Prostate gland (tissue), 2 donors: Measurements from ENCODE around the gene LIN9. TPM values are rescaled to one million over a fixed set of nuclear protein-coding genes. Genes with fewer than 3 reads are reported as not detected.

Experiments
- DNase-seq: peaks from one replicate; pipeline ENCODE4 v3.0.0-alpha.2; 2019; ENCODE audit warnings: low spot score
- H3K27ac ChIP-seq, 2 donors: fragments of 200-600 bp; sonication (generic); 2 replicates each; pipeline ENCODE4 v1.5.1; 2017 to 2019
- H3K27me3 ChIP-seq: fragments of 200-600 bp; sonication (generic); replicated peaks from 2 replicates; pipeline ENCODE4 v1.5.1; 2019; ENCODE audit not compliant: insufficient read depth
- H3K36me3 ChIP-seq, 2 donors: fragments of 200-600 bp; sonication (generic); 1 replicate in 1 of 2; 2 replicates in 1 of 2; pipeline versions ENCODE4 v1.5.1 to v1.8.1; 2017 to 2019
- H3K4me1 ChIP-seq: fragments of 200-600 bp; sonication (generic); replicated peaks from 2 replicates; pipeline ENCODE4 v1.5.1; 2019
- H3K4me3 ChIP-seq, 2 donors: fragments of 200-600 bp; sonication (generic); 2 replicates each; pipeline ENCODE4 v1.5.1; 2017 to 2019
- H3K9me3 ChIP-seq: fragments of 200-600 bp; sonication (generic); 2 replicates; pipeline ENCODE4 v1.5.1; 2017
- POLR2A ChIP-seq: fragments of 450-650 bp; IDR thresholded peaks from one replicate; pipeline ENCODE4 v1.6.1; 2016; ENCODE audit warnings: antibody characterized with exemption, mild to moderate bottlenecking
- POLR2AphosphoS5 ChIP-seq: sonication (generic); formaldehyde crosslinking; IDR thresholded peaks from one replicate; pipeline ENCODE4 v1.6.1; 2017; ENCODE audit warnings: antibody characterized with exemption
- WGBS: methylation state at CpG from one replicate; pipeline ENCODE4 v1.1.5; 2018; 5-methylcytosine and 5-hydroxymethylcytosine counted together
- intact Hi-C: fragments of 100-400 bp; cut with DNase I; formaldehyde crosslinking; loops from one replicate; pipeline ENCODE4 v1.14.2; 2022
- total RNA-seq, 2 donors: library from RNA; depleted of rRNA; stranded (reverse); fragments of >200 nt; gene quantifications; one replicate each; pipeline ENCODE4 v1.1.0, GENCODE V29; 2016
- TF ChIP-seq, protein P1 (sequence below), 4 experiments: fragments of 200-600 bp in 2 of 4; fragments of 450-650 bp in 2 of 4; sonication (generic) in 2 of 4; IDR thresholded peaks; 1 replicate in 3 of 4; 2 replicates in 1 of 4; pipeline ENCODE4 v1.5.1; 2016 to 2019; ENCODE audit warnings: antibody characterized with exemption in 4 of 4, mild to moderate bottlenecking in 2 of 4, moderate library complexity in 2 of 4

The LIN9 gene
- total RNA-seq, 2 donors from 2014 or later = 3.9 to 8.0 TPM

DNA sequence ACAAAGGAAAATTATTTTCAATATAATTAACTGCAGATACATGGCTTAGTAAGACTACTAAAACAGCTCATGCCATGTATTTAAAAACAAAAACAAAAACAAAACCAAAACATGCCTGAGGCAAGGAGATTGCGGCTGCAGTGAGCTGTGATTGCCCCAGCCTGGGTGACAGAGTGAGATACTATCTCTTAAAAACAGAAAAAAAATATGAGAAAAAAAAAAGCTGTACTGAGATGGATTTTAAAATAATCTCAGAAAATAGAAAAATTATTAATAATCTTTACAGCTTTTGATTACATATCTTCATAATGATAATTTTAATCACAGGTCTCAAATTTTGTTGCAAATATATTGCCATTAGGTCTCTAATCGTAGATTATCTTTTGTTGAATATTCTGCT lies 24.0 kb upstream of the LIN9 start:
- TF ChIP-seq POLR2A = no peak
- no peak for TF ChIP-seq POLR2AphosphoS5
- TF ChIP-seq, protein P1, sequence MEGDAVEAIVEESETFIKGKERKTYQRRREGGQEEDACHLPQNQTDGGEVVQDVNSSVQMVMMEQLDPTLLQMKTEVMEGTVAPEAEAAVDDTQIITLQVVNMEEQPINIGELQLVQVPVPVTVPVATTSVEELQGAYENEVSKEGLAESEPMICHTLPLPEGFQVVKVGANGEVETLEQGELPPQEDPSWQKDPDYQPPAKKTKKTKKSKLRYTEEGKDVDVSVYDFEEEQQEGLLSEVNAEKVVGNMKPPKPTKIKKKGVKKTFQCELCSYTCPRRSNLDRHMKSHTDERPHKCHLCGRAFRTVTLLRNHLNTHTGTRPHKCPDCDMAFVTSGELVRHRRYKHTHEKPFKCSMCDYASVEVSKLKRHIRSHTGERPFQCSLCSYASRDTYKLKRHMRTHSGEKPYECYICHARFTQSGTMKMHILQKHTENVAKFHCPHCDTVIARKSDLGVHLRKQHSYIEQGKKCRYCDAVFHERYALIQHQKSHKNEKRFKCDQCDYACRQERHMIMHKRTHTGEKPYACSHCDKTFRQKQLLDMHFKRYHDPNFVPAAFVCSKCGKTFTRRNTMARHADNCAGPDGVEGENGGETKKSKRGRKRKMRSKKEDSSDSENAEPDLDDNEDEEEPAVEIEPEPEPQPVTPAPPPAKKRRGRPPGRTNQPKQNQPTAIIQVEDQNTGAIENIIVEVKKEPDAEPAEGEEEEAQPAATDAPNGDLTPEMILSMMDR (IDR thresholded peaks at IDR 0.05) = no peak
- no peak overlapping the region for H3K27ac ChIP-seq
- H3K36me3 ChIP-seq = no peaks in the 10 kb centered on the region
- WGBS = 41% methylated on average over 2 of the region's 2 CpGs
- no peaks in the 10 kb centered on the region for H3K9me3 ChIP-seq
- no peak overlapping the region for H3K4me3 ChIP-seq
- no peaks in the 10 kb centered on the region for H3K27me3 ChIP-seq
- intact Hi-C loops = no loop called here
- no peak for DNase-seq
- no peaks in the 10 kb centered on the region for H3K4me1 ChIP-seq

DNA sequence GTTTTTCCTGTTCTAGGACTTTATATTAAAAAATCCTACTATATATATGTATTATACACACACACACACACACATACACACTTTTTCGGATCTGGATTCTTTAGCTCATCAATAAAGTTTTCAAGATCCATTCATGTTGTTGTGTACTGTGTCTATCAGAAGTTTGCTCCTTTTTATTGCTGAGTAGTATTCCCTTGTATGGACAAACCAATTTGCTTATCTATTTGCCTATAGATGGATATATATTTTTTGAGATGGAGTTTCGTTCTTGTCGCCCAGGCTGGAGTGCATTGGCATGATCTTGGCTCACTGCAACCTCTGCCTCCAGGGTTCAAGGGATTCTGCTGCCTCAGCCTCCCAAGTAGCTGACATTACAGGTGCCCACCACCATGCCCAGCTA lies 20.3 kb upstream of the LIN9 start:
- Histone ChIP-seq H3K4me1 (no peaks in the 10 kb centered on the region), H3K9me3 (no peaks in the 10 kb centered on the region), H3K36me3 (no peaks in the 10 kb centered on the region), H3K27me3 (no peaks in the 10 kb centered on the region), H3K27ac (no peak overlapping the region), H3K4me3 (no peak overlapping the region)
- TF ChIP-seq, protein P1 (IDR thresholded peaks at IDR 0.05) = no peak
- TF ChIP-seq POLR2A (no peak), POLR2AphosphoS5 (no peak)
- 100% methylated on average over 3 of the region's 3 CpGs for WGBS
- DNase-seq = no peak
- intact Hi-C loops = no loop called here

DNA sequence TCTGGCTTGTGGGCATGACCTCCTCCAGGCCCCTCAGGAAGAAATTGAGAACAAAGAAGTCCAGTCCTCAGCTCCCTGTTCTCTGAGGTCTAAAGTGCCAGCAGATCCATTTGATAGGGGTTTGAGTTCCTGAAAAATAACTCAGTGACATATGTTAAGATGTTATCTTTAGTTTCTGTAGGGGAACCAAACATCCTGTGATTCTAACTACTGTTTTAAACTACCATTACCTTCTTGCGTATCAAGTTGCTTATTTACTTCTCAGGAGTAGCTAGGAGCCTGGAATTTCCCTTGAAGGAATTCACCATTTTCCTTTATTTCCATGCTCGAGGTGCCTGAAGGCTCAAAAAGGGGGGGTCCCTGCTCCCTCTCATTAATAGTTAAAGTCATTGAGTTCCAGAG lies 18.8 kb upstream of the LIN9 start:
- intact Hi-C loops = no loop called here
- no peaks in the 10 kb centered on the region for H3K36me3 ChIP-seq
- H3K27ac ChIP-seq = no peak overlapping the region
- WGBS = 52% methylated on average over 2 of the region's 2 CpGs
- H3K27me3 ChIP-seq = no peaks in the 10 kb centered on the region
- H3K9me3 ChIP-seq = no peaks in the 10 kb centered on the region
- no peaks in the 10 kb centered on the region for H3K4me1 ChIP-seq
- no peak for DNase-seq
- TF ChIP-seq, protein P1 (IDR thresholded peaks at IDR 0.05) = no peak
- TF ChIP-seq POLR2AphosphoS5 = no peak
- no peak for TF ChIP-seq POLR2A
- no peak overlapping the region for H3K4me3 ChIP-seq

DNA sequence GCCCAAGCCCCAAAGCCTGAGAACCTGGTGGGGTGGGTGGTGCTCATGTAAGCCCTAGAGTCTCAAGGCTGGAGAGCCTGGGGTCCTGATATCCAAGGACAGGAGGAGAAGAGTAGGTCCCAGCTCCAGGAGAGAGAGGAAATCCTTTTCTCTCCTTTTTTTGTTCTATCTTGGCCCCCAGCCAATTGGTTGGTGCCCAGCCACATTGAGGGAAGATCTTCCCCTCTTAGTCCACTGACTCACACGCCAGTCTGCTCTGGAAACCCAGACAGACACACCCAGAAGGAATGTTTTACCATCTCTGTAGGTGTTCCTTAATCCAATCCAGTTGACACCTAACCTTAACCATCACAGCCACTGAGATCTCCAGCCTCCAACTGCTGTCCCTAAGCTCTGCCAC lies 16.2 kb upstream of the LIN9 start:
- Histone ChIP-seq H3K9me3 (no peaks in the 10 kb centered on the region), H3K4me3 (no peak overlapping the region), H3K4me1 (no peaks in the 10 kb centered on the region), H3K36me3 (no peaks in the 10 kb centered on the region), H3K27ac (no peak overlapping the region), H3K27me3 (peaks cover 4% of the 10 kb centered on the region)
- TF ChIP-seq, protein P1 (IDR thresholded peaks at IDR 0.05) = no peak
- DNase-seq = no peak
- intact Hi-C loops = no loop called here
- WGBS = 67% methylated on average over 1 of the region's 1 CpG

GRCh38 chr1:226324479-226324878 lies 15.5 kb upstream of the LIN9 start:
- Histone ChIP-seq H3K27me3 (peaks cover 4% of the 10 kb centered on the region), H3K9me3 (no peaks in the 10 kb centered on the region), H3K4me1 (no peaks in the 10 kb centered on the region), H3K36me3 (no peaks in the 10 kb centered on the region), H3K27ac (no peak overlapping the region), H3K4me3 (no peak overlapping the region)
- TF ChIP-seq, protein P1 (IDR thresholded peaks at IDR 0.05) = no peak
- no peak for TF ChIP-seq POLR2A
- TF ChIP-seq POLR2AphosphoS5 = no peak
- no peak for DNase-seq
- intact Hi-C loops = no loop called here
